Vagina (tissue), 2 donors: ENCODE data around the gene MAP2K5. TPM values are rescaled to one million over a fixed set of nuclear protein-coding genes. Genes with fewer than 3 reads are reported as not detected.

ENCODE experiments used
- DNase-seq, 2 donors: peaks; one replicate each; pipeline ENCODE4 v3.0.0-alpha.2; 2017; ENCODE audit errors: extremely low spot score in 2 of 2
- H3K27ac ChIP-seq: fragments of 200-600 bp; sonication (generic); one replicate; pipeline ENCODE4 v1.5.1; 2019
- H3K27me3 ChIP-seq: fragments of 200-600 bp; sonication (generic); one replicate; pipeline ENCODE4 v1.5.1; 2019
- H3K36me3 ChIP-seq, 2 donors: fragments of 200-600 bp; sonication (generic); one replicate each; pipeline ENCODE4 v1.5.1; 2017 to 2019
- H3K4me1 ChIP-seq: fragments of 200-600 bp; sonication (generic); one replicate; pipeline ENCODE4 v1.5.1; 2019
- H3K4me3 ChIP-seq, 2 donors: fragments of 200-600 bp; sonication (generic); 1 replicate in 1 of 2; 2 replicates in 1 of 2; pipeline ENCODE4 v1.5.1; 2016 to 2019
- H3K9me3 ChIP-seq: fragments of 200-600 bp; sonication (generic); one replicate; pipeline ENCODE4 v1.5.1; 2019
- CTCF ChIP-seq, 3 experiments: fragments of 450-650 bp in 2 of 3; fragments of 200-600 bp in 1 of 3; sonication (generic) in 1 of 3; IDR thresholded peaks; one replicate each; pipeline ENCODE4 v1.5.1; 2017 to 2019; ENCODE audit warnings: antibody characterized with exemption in 3 of 3, mild to moderate bottlenecking in 2 of 3, moderate library complexity in 2 of 3
- POLR2A ChIP-seq, 2 donors: fragments of 450-650 bp; IDR thresholded peaks; one replicate each; pipeline ENCODE4 v1.6.1; 2017; ENCODE audit warnings: antibody characterized with exemption in 2 of 2, mild to moderate bottlenecking in 2 of 2, moderate library complexity in 2 of 2
- POLR2AphosphoS5 ChIP-seq, 2 donors: sonication (generic); formaldehyde crosslinking; IDR thresholded peaks; one replicate each; pipeline ENCODE4 v1.9.0; 2017; ENCODE audit warnings: antibody characterized with exemption in 2 of 2, mild to moderate bottlenecking in 2 of 2, low read depth in 1 of 2; ENCODE audit not compliant: insufficient read depth in 1 of 2
- intact Hi-C: fragments of 100-400 bp; cut with DNase I; formaldehyde crosslinking; loops from one replicate; pipeline ENCODE4 v1.15.1; 2023
- total RNA-seq: library from RNA; depleted of rRNA; stranded (reverse); fragments of >200 nt; gene quantifications from one replicate; pipeline ENCODE4 v1.2.3, GENCODE V29; 2016

MAP2K5 gene
- total RNA-seq, 1 donor from 2014 or later, result 13.5 TPM

- TF ChIP-seq CTCF (IDR thresholded peaks at IDR 0.05) (no peak), POLR2AphosphoS5 (IDR thresholded peaks at IDR 0.05; ENCODE audit: insufficient read depth in 1 of 2, low read depth in 1 of 2) (no peak), POLR2A (IDR thresholded peaks at IDR 0.05) (no peak)
Measured at GRCh38 chr15:67816668-67817067, 274.2 kb downstream of the MAP2K5 start.

GRCh38 chr15:67818464-67818863, 276.0 kb downstream of the MAP2K5 start:
- no peak overlapping the region for H3K4me3 ChIP-seq
- peaks cover 5% of the 10 kb centered on the region for H3K9me3 ChIP-seq
- DNase-seq, result no peak
- peaks cover 11% of the 10 kb centered on the region for H3K4me1 ChIP-seq
- H3K36me3 ChIP-seq, result no peaks in the 10 kb centered on the region
- TF ChIP-seq POLR2A (IDR thresholded peaks at IDR 0.05) (no peak), CTCF (IDR thresholded peaks at IDR 0.05) (no peak)
- peaks cover 30% of the 10 kb centered on the region for H3K27me3 ChIP-seq
- intact Hi-C loops, result no loop called here
- no peak overlapping the region for H3K27ac ChIP-seq

More at GRCh38 chr15:67816668-67817067, 274.2 kb downstream of the MAP2K5 start:
- H3K4me1 ChIP-seq, result peaks cover 5% of the 10 kb centered on the region
- H3K4me3 ChIP-seq, result no peak overlapping the region
- no peak overlapping the region for H3K27ac ChIP-seq
- intact Hi-C loops, result no loop called here
- H3K9me3 ChIP-seq, result peaks cover 5% of the 10 kb centered on the region
- peaks cover 15% of the 10 kb centered on the region for H3K27me3 ChIP-seq
- no peak for DNase-seq
- no peaks in the 10 kb centered on the region for H3K36me3 ChIP-seq

DNA sequence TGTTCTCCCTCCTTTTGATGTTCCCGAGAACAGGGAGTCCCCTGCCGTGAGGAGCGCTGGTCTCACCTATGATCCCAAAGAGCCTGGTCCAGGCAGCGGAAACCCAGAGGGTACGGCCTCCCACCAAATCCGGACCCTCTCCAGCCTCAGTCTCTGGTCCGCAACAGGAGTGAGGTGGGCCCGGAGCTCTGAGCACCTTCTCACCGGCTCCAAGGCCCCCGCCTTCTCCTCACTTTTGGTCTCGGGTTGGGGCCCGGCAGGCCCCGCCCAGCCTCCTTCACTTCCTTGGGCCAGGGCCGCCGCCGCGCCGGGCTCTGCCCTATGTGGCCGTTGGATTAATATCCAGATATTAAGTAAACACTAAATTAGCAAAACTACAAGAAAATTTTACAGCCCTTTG, 277.1 kb downstream of the MAP2K5 start:
- H3K4me1 ChIP-seq, result peaks cover 20% of the 10 kb centered on the region
- no peak for DNase-seq
- no peaks in the 10 kb centered on the region for H3K36me3 ChIP-seq
- no peak overlapping the region for H3K27ac ChIP-seq
- peaks cover 30% of the 10 kb centered on the region for H3K27me3 ChIP-seq
- H3K4me3 ChIP-seq, result no peak overlapping the region
- intact Hi-C loops, result no loop called here
- H3K9me3 ChIP-seq, result peaks cover 5% of the 10 kb centered on the region
- TF ChIP-seq POLR2A (IDR thresholded peaks at IDR 0.05) (no peak), POLR2AphosphoS5 (IDR thresholded peaks at IDR 0.05; ENCODE audit: insufficient read depth in 1 of 2, low read depth in 1 of 2) (no peak), CTCF (IDR thresholded peaks at IDR 0.05) (no peak)

- intact Hi-C loops, result no loop called here
- Histone ChIP-seq H3K4me3 (no peak overlapping the region), H3K27ac (no peak overlapping the region), H3K9me3 (peaks cover 5% of the 10 kb centered on the region), H3K27me3 (peaks cover 30% of the 10 kb centered on the region), H3K4me1 (peaks cover 27% of the 10 kb centered on the region), H3K36me3 (no peaks in the 10 kb centered on the region)
- TF ChIP-seq CTCF (IDR thresholded peaks at IDR 0.05), result no peak
- no peak for TF ChIP-seq POLR2A (IDR thresholded peaks at IDR 0.05)
- no peak for TF ChIP-seq POLR2AphosphoS5 (IDR thresholded peaks at IDR 0.05; ENCODE audit: insufficient read depth in 1 of 2, low read depth in 1 of 2)
- no peak for DNase-seq
Measured at GRCh38 chr15:67820122-67820991, 277.9 kb downstream of the MAP2K5 start.
